Endothelial cell of umbilical vein (primary cell): ENCODE measurements around the gene DCUN1D2.

Experiments used
- EZH2 ChIP-seq: IDR thresholded peaks from 2 replicates; pipeline ENCODE4 v1.6.1; 2012; ENCODE audit warnings: borderline replicate concordance, low read depth, mild to moderate bottlenecking, moderate library complexity, low read length, inconsistent platforms; ENCODE audit not compliant: severe bottlenecking
- FOS ChIP-seq: IDR thresholded peaks from 2 replicates; pipeline ENCODE4 v1.6.1; 2011; ENCODE audit warnings: mild to moderate bottlenecking, low read length, moderate library complexity, borderline replicate concordance; ENCODE audit not compliant: insufficient read depth
- GATA2 ChIP-seq: IDR thresholded peaks from 2 replicates; pipeline ENCODE4 v1.7.0; 2011; ENCODE audit warnings: low read depth, mild to moderate bottlenecking, moderate library complexity, mixed read lengths, low read length; ENCODE audit not compliant: insufficient read length, insufficient read depth
- JUN ChIP-seq: IDR thresholded peaks from 2 replicates; pipeline ENCODE4 v1.6.1; 2011; ENCODE audit warnings: borderline replicate concordance, low read depth; ENCODE audit not compliant: insufficient read length, insufficient read depth
- MYC ChIP-seq: IDR thresholded peaks from one replicate; pipeline ENCODE4 v1.6.1; 2011; ENCODE audit warnings: mild to moderate bottlenecking, low read depth, low read length
- POLR2A ChIP-seq: IDR thresholded peaks from 2 replicates; pipeline ENCODE4 v1.6.1; 2012; ENCODE audit warnings: low read depth, mild to moderate bottlenecking, control low read depth, low read length
- POLR2AphosphoS5 ChIP-seq: IDR thresholded peaks from 2 replicates; pipeline ENCODE4 v1.6.1; 2012; ENCODE audit warnings: low read depth, mild to moderate bottlenecking, control low read depth, low read length, moderate library complexity; ENCODE audit not compliant: insufficient read depth
- TF ChIP-seq, protein P1 (sequence below), 2 donors: IDR thresholded peaks; 1 replicate in 1 of 2; 2 replicates in 1 of 2; pipeline ENCODE4 v1.5.1; 2011; ENCODE audit warnings: low read length in 2 of 2, mild to moderate bottlenecking in 2 of 2, moderate library complexity in 2 of 2, control low read depth in 1 of 2, inconsistent platforms in 1 of 2, low read depth in 1 of 2; ENCODE audit not compliant: insufficient read depth in 1 of 2; ENCODE audit errors: extremely low read depth in 1 of 2
- TF ChIP-seq, protein P2 (sequence below): IDR thresholded peaks from 2 replicates; pipeline ENCODE4 v1.6.1; 2011; ENCODE audit not compliant: insufficient read depth, insufficient read length

DNA sequence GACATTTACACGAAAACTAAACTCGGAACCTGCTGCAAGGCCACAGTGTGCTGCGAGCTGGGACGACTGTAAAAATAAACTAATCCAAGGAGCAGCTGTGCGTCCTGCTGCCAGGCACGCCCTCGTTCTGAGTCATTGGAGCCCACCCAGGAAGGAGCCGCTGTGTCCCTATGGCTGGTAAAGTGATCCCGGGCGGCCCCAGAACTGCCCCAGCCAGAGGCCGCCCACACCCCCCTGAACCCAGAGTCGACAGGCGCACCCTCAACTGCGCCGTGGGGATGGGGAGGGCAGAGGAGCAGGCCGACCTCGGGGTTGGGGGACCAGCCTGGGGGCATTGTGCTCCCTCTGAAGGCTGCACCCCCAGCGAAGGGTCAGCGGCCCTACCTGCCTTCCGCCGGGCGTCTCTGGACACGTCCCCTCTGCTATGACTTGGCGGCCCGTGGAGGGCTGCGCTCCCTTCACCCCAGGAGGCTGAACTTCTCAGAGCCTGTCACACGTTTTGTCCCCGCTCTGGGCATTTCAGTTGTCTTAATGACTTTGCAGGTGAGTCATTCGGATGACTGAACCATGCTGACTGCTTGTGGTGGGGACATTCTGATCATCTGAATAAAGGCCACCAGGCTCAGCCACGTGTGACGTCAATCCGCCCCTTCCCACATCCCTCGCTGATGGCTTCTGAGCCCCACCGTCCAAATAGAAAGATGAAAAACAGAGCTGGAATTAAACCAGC is 79.9 kb downstream of the DCUN1D2 start:
- TF ChIP-seq, protein P1, sequence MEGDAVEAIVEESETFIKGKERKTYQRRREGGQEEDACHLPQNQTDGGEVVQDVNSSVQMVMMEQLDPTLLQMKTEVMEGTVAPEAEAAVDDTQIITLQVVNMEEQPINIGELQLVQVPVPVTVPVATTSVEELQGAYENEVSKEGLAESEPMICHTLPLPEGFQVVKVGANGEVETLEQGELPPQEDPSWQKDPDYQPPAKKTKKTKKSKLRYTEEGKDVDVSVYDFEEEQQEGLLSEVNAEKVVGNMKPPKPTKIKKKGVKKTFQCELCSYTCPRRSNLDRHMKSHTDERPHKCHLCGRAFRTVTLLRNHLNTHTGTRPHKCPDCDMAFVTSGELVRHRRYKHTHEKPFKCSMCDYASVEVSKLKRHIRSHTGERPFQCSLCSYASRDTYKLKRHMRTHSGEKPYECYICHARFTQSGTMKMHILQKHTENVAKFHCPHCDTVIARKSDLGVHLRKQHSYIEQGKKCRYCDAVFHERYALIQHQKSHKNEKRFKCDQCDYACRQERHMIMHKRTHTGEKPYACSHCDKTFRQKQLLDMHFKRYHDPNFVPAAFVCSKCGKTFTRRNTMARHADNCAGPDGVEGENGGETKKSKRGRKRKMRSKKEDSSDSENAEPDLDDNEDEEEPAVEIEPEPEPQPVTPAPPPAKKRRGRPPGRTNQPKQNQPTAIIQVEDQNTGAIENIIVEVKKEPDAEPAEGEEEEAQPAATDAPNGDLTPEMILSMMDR (IDR thresholded peaks at IDR 0.05; ENCODE audit: extremely low read depth in 1 of 2, insufficient read depth in 1 of 2, low read depth in 1 of 2, low read length in 2 of 2) = no peak
- TF ChIP-seq POLR2A (no peak), POLR2AphosphoS5 (no peak), EZH2 (no peak), MYC (no peak), FOS (no peak), JUN (no peak), GATA2 (no peak)
- TF ChIP-seq, protein P2, sequence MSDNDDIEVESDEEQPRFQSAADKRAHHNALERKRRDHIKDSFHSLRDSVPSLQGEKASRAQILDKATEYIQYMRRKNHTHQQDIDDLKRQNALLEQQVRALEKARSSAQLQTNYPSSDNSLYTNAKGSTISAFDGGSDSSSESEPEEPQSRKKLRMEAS = no peak
